ENCODE results near the gene RPAIN. TPM values are rescaled to one million over a fixed set of nuclear protein-coding genes. Genes with fewer than 3 reads are reported as not detected.

The RPAIN gene
- total RNA-seq, 1 experiment from 2014 or later: 46.1 TPM

GRCh38 chr17:5467416-5467815 lies 47.4 kb downstream of the RPAIN start:
- intact Hi-C loops (cut with micrococcal nuclease): no loop called here
- H3K79me2 ChIP-seq (ENCODE audit: low read length): peaks cover 63% of the 10 kb centered on the region
- H3K27ac ChIP-seq (ENCODE audit: low read length): no peak overlapping the region
- H3K9me2 ChIP-seq (replicated peaks; ENCODE audit: low read length): no peaks in the 10 kb centered on the region
- no peaks in the 10 kb centered on the region for H3K9me3 ChIP-seq (ENCODE audit: low read length)
- peak overlapping the region; percentile 84 for H3K4me2 ChIP-seq (ENCODE audit: low read length)
- no peak overlapping the region for H2AFZ ChIP-seq (ENCODE audit: low read length)
- no peaks in the 10 kb centered on the region for H3K27me3 ChIP-seq (ENCODE audit: low read length)
- peaks cover 6% of the 10 kb centered on the region for H3F3A ChIP-seq (ENCODE audit: low read length, unreplicated experiment)
- no peak for ATAC-seq
- no TSS peak for BruUV-seq (replicated peaks)
- TF ChIP-seq EZH2phosphoT487 (IDR thresholded peaks at IDR 0.05; ENCODE audit: borderline replicate concordance, low read length) (no peak), EZH2 (IDR thresholded peaks at IDR 0.05; ENCODE audit: low read length, unreplicated experiment) (no peak)
- TF ChIP-seq, protein P1, sequence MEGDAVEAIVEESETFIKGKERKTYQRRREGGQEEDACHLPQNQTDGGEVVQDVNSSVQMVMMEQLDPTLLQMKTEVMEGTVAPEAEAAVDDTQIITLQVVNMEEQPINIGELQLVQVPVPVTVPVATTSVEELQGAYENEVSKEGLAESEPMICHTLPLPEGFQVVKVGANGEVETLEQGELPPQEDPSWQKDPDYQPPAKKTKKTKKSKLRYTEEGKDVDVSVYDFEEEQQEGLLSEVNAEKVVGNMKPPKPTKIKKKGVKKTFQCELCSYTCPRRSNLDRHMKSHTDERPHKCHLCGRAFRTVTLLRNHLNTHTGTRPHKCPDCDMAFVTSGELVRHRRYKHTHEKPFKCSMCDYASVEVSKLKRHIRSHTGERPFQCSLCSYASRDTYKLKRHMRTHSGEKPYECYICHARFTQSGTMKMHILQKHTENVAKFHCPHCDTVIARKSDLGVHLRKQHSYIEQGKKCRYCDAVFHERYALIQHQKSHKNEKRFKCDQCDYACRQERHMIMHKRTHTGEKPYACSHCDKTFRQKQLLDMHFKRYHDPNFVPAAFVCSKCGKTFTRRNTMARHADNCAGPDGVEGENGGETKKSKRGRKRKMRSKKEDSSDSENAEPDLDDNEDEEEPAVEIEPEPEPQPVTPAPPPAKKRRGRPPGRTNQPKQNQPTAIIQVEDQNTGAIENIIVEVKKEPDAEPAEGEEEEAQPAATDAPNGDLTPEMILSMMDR (conservative IDR thresholded peaks at IDR 0.05; ENCODE audit: low read depth, low read length): no peak
- no peaks in the 10 kb centered on the region for H3K36me3 ChIP-seq (ENCODE audit: low read depth, low read length)
- CTCF ChIA-PET: no interaction called here
- H3K4me1 ChIP-seq (ENCODE audit: insufficient read depth, low read length): peaks cover 13% of the 10 kb centered on the region
- POLR2A ChIA-PET (ENCODE audit: unreplicated experiment): no interaction called here
- no peak for DNase-seq
- peaks cover 31% of the 10 kb centered on the region for H4K20me1 ChIP-seq (ENCODE audit: low read length)
- peak overlapping the region; percentile 97 for H3K4me3 ChIP-seq (ENCODE audit: low read length)
- H3K9ac ChIP-seq (ENCODE audit: low read length): peak overlapping the region; percentile 98

- Histone ChIP-seq H3K9me2 (replicated peaks; ENCODE audit: low read length) (no peaks in the 10 kb centered on the region), H3K79me2 (ENCODE audit: low read length) (peaks cover 57% of the 10 kb centered on the region), H3K9me3 (ENCODE audit: low read length) (no peaks in the 10 kb centered on the region), H3F3A (ENCODE audit: low read length, unreplicated experiment) (peaks cover 6% of the 10 kb centered on the region), H3K36me3 (ENCODE audit: low read depth, low read length) (no peaks in the 10 kb centered on the region), H4K20me1 (ENCODE audit: low read length) (peaks cover 31% of the 10 kb centered on the region), H3K9ac (ENCODE audit: low read length) (peak overlapping the region; percentile 98), H3K27ac (ENCODE audit: low read length) (peak overlapping the region; percentile 52), H2AFZ (ENCODE audit: low read length) (peak overlapping the region; percentile 78), H3K4me3 (ENCODE audit: low read length) (peak overlapping the region; percentile 97), H3K27me3 (ENCODE audit: low read length) (no peaks in the 10 kb centered on the region), H3K4me2 (ENCODE audit: low read length) (peak overlapping the region; percentile 84), H3K4me1 (ENCODE audit: insufficient read depth, low read length) (peaks cover 13% of the 10 kb centered on the region)
- intact Hi-C loops (cut with micrococcal nuclease): no loop called here
- TF ChIP-seq EZH2phosphoT487 (IDR thresholded peaks at IDR 0.05; ENCODE audit: borderline replicate concordance, low read length): no peak
- TF ChIP-seq EZH2 (IDR thresholded peaks at IDR 0.05; ENCODE audit: low read length, unreplicated experiment): no peak
- TF ChIP-seq, protein P1 (conservative IDR thresholded peaks at IDR 0.05; ENCODE audit: low read depth, low read length): no peak
- ChIA-PET CTCF (interaction anchor here (1.2 kb wide), 1 partner anchor 29 kb away, joined by 4 read pairs; the partner anchor contains the start of gene C1QBP), POLR2A (ENCODE audit: unreplicated experiment) (no interaction called here)
- no TSS peak for BruUV-seq (replicated peaks)
- DNase-seq (no peak), ATAC-seq (peak; percentile 14)
Observed at GRCh38 chr17:5468075-5468473, 48.1 kb downstream of the RPAIN start.

- H3K9me2 ChIP-seq (replicated peaks; ENCODE audit: low read length): no peaks in the 10 kb centered on the region
- no peak overlapping the region for H3K4me3 ChIP-seq (ENCODE audit: low read length)
- H3F3A ChIP-seq (ENCODE audit: low read length, unreplicated experiment): peaks cover 6% of the 10 kb centered on the region
- H3K36me3 ChIP-seq (ENCODE audit: low read depth, low read length): peaks cover 19% of the 10 kb centered on the region
- TF ChIP-seq EZH2 (IDR thresholded peaks at IDR 0.05; ENCODE audit: low read length, unreplicated experiment) (no peak), EZH2phosphoT487 (IDR thresholded peaks at IDR 0.05; ENCODE audit: borderline replicate concordance, low read length) (no peak)
- TF ChIP-seq, protein P1 (conservative IDR thresholded peaks at IDR 0.05; ENCODE audit: low read depth, low read length): no peak
- BruUV-seq (replicated peaks): no TSS peak
- H3K9ac ChIP-seq (ENCODE audit: low read length): no peak overlapping the region
- intact Hi-C loops (cut with micrococcal nuclease): no loop called here
- POLR2A ChIA-PET (ENCODE audit: unreplicated experiment): no interaction called here
- H3K4me1 ChIP-seq (ENCODE audit: insufficient read depth, low read length): no peaks in the 10 kb centered on the region
- ATAC-seq (no peak), DNase-seq (no peak)
- H4K20me1 ChIP-seq (ENCODE audit: low read length): peaks cover 4% of the 10 kb centered on the region; the same call in 1 of the 2 replicates
- H3K9me3 ChIP-seq (ENCODE audit: low read length): no peaks in the 10 kb centered on the region
- H3K27ac ChIP-seq (ENCODE audit: low read length): no peak overlapping the region
- H3K4me2 ChIP-seq (ENCODE audit: low read length): no peak overlapping the region
- peaks cover 12% of the 10 kb centered on the region for H3K79me2 ChIP-seq (ENCODE audit: low read length)
- CTCF ChIA-PET: no interaction called here
- no peaks in the 10 kb centered on the region for H3K27me3 ChIP-seq (ENCODE audit: low read length)
- H2AFZ ChIP-seq (ENCODE audit: low read length): no peak overlapping the region
Observed at GRCh38 chr17:5472511-5472910, 52.5 kb downstream of the RPAIN start.
